Nephron (organoid): Measurements from ENCODE around the gene HCLS1.

ENCODE experiments used
- H3K27ac Mint-ChIP-seq, 3 experiments: 2 replicates each; pipeline ENCODE4 v1.8.0; 2020; ENCODE audit warnings: mixed read lengths in 3 of 3, mild to moderate bottlenecking in 2 of 3, moderate library complexity in 1 of 3
- H3K27me3 Mint-ChIP-seq: 2 replicates; pipeline ENCODE4 v1.8.0; 2021; ENCODE audit warnings: low read depth, mild to moderate bottlenecking, moderate library complexity, mixed read lengths
- H3K36me3 Mint-ChIP-seq: 2 replicates; pipeline ENCODE4 v1.8.0; 2020; ENCODE audit warnings: low read depth, mixed read lengths
- H3K4me1 Mint-ChIP-seq: 2 replicates; pipeline ENCODE4 v1.8.0; 2020; ENCODE audit warnings: mixed read lengths
- H3K4me3 Mint-ChIP-seq, 3 experiments: 2 replicates each; pipeline ENCODE4 v1.8.0; 2020; ENCODE audit warnings: mild to moderate bottlenecking in 3 of 3, mixed read lengths in 3 of 3, moderate library complexity in 2 of 3
- H3K9me3 Mint-ChIP-seq: 2 replicates; pipeline ENCODE4 v1.8.0; 2020; ENCODE audit warnings: mixed read lengths
- TF ChIP-seq, protein P1 (sequence below), 3 experiments: fragments of 200-600 bp; sonication (generic); IDR thresholded peaks; one replicate each; pipeline ENCODE4 v1.5.0; 2021; ENCODE audit warnings: antibody characterized with exemption in 3 of 3; ENCODE audit not compliant: unreplicated experiment in 3 of 3

HCLS1 gene, protein sequence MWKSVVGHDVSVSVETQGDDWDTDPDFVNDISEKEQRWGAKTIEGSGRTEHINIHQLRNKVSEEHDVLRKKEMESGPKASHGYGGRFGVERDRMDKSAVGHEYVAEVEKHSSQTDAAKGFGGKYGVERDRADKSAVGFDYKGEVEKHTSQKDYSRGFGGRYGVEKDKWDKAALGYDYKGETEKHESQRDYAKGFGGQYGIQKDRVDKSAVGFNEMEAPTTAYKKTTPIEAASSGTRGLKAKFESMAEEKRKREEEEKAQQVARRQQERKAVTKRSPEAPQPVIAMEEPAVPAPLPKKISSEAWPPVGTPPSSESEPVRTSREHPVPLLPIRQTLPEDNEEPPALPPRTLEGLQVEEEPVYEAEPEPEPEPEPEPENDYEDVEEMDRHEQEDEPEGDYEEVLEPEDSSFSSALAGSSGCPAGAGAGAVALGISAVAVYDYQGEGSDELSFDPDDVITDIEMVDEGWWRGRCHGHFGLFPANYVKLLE

DNA sequence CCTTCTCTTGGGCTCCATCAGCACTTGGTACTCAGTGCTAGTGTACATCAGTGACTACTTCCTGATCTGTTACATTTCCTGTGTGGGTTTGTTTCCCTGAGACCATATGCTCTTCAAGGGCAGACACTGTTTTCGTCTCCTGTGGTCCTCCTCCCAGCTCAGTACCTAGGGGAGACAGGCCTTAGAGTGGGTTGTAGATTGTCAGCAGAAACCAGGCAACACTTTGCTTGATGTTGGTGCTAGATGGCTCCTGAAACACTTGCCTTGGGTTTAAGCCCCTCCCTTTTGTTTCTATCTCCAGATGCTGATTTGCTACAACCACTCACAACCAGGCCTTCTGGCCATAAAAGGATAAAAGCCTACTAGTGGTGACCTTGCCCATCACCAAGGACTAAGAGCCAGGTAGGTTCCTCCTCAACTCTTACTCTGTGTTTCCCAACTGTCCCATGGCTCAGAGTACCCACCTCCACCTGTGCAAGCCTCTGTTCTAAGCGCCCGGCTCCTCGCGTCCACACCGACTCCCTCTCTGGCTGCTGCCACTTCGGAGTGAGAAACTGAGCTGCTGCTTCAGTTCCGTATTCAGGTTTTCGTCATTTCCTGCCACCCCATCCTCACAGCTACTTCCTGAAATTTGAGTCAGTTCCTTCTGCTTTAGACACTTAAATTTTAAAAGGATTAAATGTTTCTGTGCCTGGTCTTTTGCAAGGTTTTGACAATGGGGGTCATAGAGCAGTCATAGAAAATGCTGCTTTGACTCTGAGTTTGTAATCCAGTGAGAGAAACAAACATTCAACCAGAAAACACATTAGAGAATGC is at the start of gene HCLS1:
Gene HCLS1, minus strand, starts transcription at position 548 of the 816 bp plus-strand sequence. CDS start 2,556 bp downstream, outside the sequence.
- peaks cover 31% of the 10 kb centered on the region for H3K36me3 Mint-ChIP-seq
- no peak within 1 kb of the TSS for H3K4me3 Mint-ChIP-seq
- peaks cover 17% of the 10 kb centered on the region for H3K4me1 Mint-ChIP-seq
- TF ChIP-seq, protein P1, sequence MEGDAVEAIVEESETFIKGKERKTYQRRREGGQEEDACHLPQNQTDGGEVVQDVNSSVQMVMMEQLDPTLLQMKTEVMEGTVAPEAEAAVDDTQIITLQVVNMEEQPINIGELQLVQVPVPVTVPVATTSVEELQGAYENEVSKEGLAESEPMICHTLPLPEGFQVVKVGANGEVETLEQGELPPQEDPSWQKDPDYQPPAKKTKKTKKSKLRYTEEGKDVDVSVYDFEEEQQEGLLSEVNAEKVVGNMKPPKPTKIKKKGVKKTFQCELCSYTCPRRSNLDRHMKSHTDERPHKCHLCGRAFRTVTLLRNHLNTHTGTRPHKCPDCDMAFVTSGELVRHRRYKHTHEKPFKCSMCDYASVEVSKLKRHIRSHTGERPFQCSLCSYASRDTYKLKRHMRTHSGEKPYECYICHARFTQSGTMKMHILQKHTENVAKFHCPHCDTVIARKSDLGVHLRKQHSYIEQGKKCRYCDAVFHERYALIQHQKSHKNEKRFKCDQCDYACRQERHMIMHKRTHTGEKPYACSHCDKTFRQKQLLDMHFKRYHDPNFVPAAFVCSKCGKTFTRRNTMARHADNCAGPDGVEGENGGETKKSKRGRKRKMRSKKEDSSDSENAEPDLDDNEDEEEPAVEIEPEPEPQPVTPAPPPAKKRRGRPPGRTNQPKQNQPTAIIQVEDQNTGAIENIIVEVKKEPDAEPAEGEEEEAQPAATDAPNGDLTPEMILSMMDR (IDR thresholded peaks at IDR 0.05; ENCODE audit: unreplicated experiment in 3 of 3), result no peak
- no peak within 1 kb of the TSS for H3K27ac Mint-ChIP-seq
- H3K27me3 Mint-ChIP-seq, result no peaks in the 10 kb centered on the region
- no peaks in the 10 kb centered on the region for H3K9me3 Mint-ChIP-seq

DNA sequence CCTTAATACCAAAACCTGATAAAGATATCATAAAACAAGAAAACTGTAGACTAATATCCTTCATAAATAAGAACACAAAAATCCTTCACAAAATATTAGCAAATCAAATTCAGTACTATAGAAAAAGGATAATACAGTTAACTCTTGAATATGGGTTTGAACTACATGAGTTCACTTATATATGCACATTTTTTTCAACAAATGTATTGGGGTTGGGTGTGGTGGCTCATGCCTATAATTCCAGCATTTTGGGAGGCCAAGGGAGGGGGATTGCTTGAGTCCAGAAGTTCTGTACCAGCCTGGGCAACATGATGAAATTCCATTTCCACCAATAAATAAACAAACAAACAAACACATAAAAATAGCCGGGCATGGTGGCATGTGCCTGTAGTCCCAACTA is 49.6 kb upstream of the HCLS1 start:
- Mint-ChIP-seq H3K27ac (no peak overlapping the region), H3K4me1 (no peaks in the 10 kb centered on the region), H3K9me3 (no peaks in the 10 kb centered on the region), H3K36me3 (peaks cover 75% of the 10 kb centered on the region), H3K27me3 (no peaks in the 10 kb centered on the region), H3K4me3 (no peak overlapping the region)
- TF ChIP-seq, protein P1 (IDR thresholded peaks at IDR 0.05; ENCODE audit: unreplicated experiment in 3 of 3), result no peak

DNA sequence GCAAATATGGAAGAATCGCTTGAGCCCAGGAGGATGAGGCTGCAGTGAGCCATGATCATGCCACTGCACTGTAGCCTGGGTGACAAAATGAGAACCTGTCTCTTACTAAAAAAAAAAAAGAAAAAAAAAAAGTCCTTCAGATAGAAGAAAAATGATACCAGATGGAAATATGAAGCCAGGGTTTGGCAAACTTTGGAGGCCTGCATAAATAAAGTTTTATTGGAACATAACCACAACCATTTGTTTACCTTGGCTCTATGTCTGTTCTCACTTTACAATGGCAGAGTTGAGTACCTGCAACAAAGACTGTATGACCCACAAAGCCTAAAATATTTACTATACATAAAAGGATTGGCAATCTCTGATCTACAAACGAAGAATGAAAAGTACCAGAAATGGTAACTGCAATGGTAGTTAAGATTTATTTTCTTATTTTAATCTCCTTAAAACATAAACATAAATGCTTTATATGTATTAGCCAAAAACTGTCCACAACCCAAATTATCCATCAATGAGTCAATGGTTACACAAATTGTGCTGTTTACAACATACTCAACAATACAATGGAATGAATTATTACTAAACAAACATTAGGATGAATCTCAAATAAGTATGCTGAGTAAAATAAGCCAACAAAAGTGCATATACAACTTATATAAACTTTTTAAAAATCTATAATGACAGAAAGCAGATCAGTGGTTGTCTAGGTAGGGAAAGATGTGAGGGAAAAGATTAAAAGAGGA is 47.0 kb upstream of the HCLS1 start:
- TF ChIP-seq, protein P1 (IDR thresholded peaks at IDR 0.05; ENCODE audit: unreplicated experiment in 3 of 3), result no peak
- H3K4me1 Mint-ChIP-seq, result no peaks in the 10 kb centered on the region
- peaks cover 78% of the 10 kb centered on the region for H3K36me3 Mint-ChIP-seq
- no peak overlapping the region for H3K4me3 Mint-ChIP-seq
- H3K9me3 Mint-ChIP-seq, result peaks cover 8% of the 10 kb centered on the region
- no peaks in the 10 kb centered on the region for H3K27me3 Mint-ChIP-seq
- H3K27ac Mint-ChIP-seq, result no peak overlapping the region

DNA sequence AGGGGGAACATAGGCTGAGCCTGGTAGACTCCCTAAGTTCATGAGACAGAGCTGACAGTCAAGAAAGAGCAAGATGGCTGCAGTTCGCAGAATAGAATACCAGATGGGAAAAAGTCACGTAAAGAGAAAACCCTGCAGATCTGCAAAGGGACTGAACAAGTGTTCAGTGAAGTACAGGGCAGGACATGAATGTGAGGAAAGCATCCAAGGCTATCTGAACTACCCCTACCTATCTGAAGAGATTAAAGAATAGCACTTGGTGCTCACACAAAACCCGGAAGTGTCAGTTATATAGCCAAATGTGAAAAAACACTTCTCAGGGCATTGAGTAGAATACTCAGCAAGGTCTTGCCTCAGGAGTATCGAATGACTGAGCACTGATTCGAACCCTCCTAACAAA is 44.8 kb upstream of the HCLS1 start:
- Mint-ChIP-seq H3K27ac (no peak overlapping the region), H3K4me1 (no peaks in the 10 kb centered on the region), H3K4me3 (no peak overlapping the region), H3K27me3 (no peaks in the 10 kb centered on the region), H3K36me3 (peaks cover 86% of the 10 kb centered on the region), H3K9me3 (peaks cover 8% of the 10 kb centered on the region)
- TF ChIP-seq, protein P1 (IDR thresholded peaks at IDR 0.05; ENCODE audit: unreplicated experiment in 3 of 3), result no peak

DNA sequence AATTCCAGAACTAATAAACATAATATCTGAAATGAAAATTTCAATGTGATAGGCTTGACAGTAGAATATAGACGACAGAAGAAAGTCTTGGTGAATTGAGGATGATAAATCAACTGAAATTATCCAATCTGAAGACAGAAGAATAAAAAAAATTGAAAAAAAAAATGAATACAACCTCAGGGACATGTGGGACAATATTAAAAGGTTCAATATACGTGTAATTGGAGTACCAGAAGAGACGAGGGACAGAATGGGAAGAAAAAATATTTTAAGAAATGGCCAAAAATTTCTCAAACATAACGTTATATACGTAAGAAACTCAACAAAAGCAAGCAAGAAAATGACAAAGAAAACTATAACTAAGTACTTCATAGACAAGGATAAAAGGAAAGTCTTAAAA is 43.3 kb upstream of the HCLS1 start:
- H3K36me3 Mint-ChIP-seq, result peaks cover 79% of the 10 kb centered on the region
- H3K27me3 Mint-ChIP-seq, result no peaks in the 10 kb centered on the region
- no peaks in the 10 kb centered on the region for H3K4me1 Mint-ChIP-seq
- H3K9me3 Mint-ChIP-seq, result peaks cover 8% of the 10 kb centered on the region
- H3K27ac Mint-ChIP-seq, result no peak overlapping the region
- H3K4me3 Mint-ChIP-seq, result no peak overlapping the region
- TF ChIP-seq, protein P1 (IDR thresholded peaks at IDR 0.05; ENCODE audit: unreplicated experiment in 3 of 3), result no peak
